GM19324 (cell line): ENCODE results near the gene CAMK2B.

Experiments used
- ATAC-seq: cut with Tn5 transposase; IDR thresholded peaks from one replicate; pipeline ENCODE4 v1.9.1; 2021; ENCODE audit warnings: mild to moderate bottlenecking, moderate library complexity; ENCODE audit not compliant: unreplicated experiment, low FRiP score

Gene CAMK2B

GRCh38 chr7:44220358-44221112, 104.9 kb downstream of the CAMK2B start:
- no peak for ATAC-seq

- ATAC-seq = no peak
Observed at GRCh38 chr7:44220046-44220357, 105.4 kb downstream of the CAMK2B start.

- no peak for ATAC-seq
Observed at GRCh38 chr7:44219371-44220045, 105.9 kb downstream of the CAMK2B start.

GRCh38 chr7:44218418-44219201, 106.8 kb downstream of the CAMK2B start:
- no peak for ATAC-seq

GRCh38 chr7:44217852-44218402, 107.5 kb downstream of the CAMK2B start:
- no peak for ATAC-seq

- ATAC-seq = no peak
Observed at GRCh38 chr7:44217223-44217714, 108.1 kb downstream of the CAMK2B start.

- no peak for ATAC-seq
Observed at GRCh38 chr7:44216521-44217222, 108.7 kb downstream of the CAMK2B start.

GRCh38 chr7:44216019-44216418, 109.4 kb downstream of the CAMK2B start:
- ATAC-seq = no peak

- ATAC-seq = no peak
Observed at GRCh38 chr7:44215531-44215930, 109.9 kb downstream of the CAMK2B start.

GRCh38 chr7:44213877-44214388, 111.5 kb downstream of the CAMK2B start:
- ATAC-seq = no peak

GRCh38 chr7:44213206-44213876, 112.1 kb downstream of the CAMK2B start:
- no peak for ATAC-seq

GRCh38 chr7:44212581-44213184, 112.7 kb downstream of the CAMK2B start:
- no peak for ATAC-seq

GRCh38 chr7:44212018-44212417, 113.4 kb downstream of the CAMK2B start:
- no peak for ATAC-seq

- no peak for ATAC-seq
Observed at GRCh38 chr7:44211126-44211675, 114.2 kb downstream of the CAMK2B start.

- no peak for ATAC-seq
Observed at GRCh38 chr7:44210107-44210506, 115.3 kb downstream of the CAMK2B start.

- no peak for ATAC-seq
Observed at GRCh38 chr7:44208085-44208484, 117.3 kb downstream of the CAMK2B start.

GRCh38 chr7:44206008-44206407, 119.4 kb downstream of the CAMK2B start:
- ATAC-seq = no peak

- no peak for ATAC-seq
Observed at GRCh38 chr7:44201813-44202212, 123.6 kb downstream of the CAMK2B start.
